HL-60 (cell line): ENCODE results near the gene BBOX1.

Experiments
- DNase-seq, 2 experiments: peaks; one replicate each; pipeline ENCODE4 v3.0.0-alpha.2; 2010 to 2020; ENCODE audit warnings: low read depth in 1 of 2, low spot score in 1 of 2
- H3K27ac ChIP-seq: fragments of 250-450 bp; sonication (Bioruptor Pico); replicated peaks from 2 replicates; pipeline ENCODE4 v1.5.1; 2020; ENCODE audit warnings: mild to moderate bottlenecking, moderate library complexity
- H3K27me3 ChIP-seq: fragments of 250-450 bp; sonication (Bioruptor Pico); 2 replicates; pipeline ENCODE4 v1.5.1; 2021; ENCODE audit warnings: mild to moderate bottlenecking, moderate library complexity; ENCODE audit not compliant: insufficient read depth, poor library complexity, severe bottlenecking
- H3K4me3 ChIP-seq: replicated peaks from 2 replicates; pipeline ENCODE4 v1.5.1; 2011; ENCODE audit warnings: mild to moderate bottlenecking, control low read depth, low read length; ENCODE audit not compliant: insufficient read depth
- GABPA ChIP-seq: IDR thresholded peaks from 2 replicates; pipeline ENCODE4 v1.6.1; 2012; ENCODE audit warnings: low read depth
- POLR2AphosphoS5 ChIP-seq: IDR thresholded peaks from 2 replicates; pipeline ENCODE4 v1.6.1; 2012; ENCODE audit warnings: low read depth
- REST ChIP-seq: IDR thresholded peaks from 2 replicates; pipeline ENCODE4 v1.6.1; 2012; ENCODE audit warnings: low read depth; ENCODE audit not compliant: insufficient replicate concordance
- SPI1 ChIP-seq: IDR thresholded peaks from 2 replicates; pipeline ENCODE4 v1.6.1; 2012; ENCODE audit warnings: low read depth, mild to moderate bottlenecking, borderline replicate concordance
- TF ChIP-seq, protein P1 (sequence below): IDR thresholded peaks from one replicate; pipeline ENCODE4 v1.5.1; 2011; ENCODE audit warnings: low read length, control low read depth, inconsistent platforms; ENCODE audit not compliant: insufficient read depth

The BBOX1 gene

DNA sequence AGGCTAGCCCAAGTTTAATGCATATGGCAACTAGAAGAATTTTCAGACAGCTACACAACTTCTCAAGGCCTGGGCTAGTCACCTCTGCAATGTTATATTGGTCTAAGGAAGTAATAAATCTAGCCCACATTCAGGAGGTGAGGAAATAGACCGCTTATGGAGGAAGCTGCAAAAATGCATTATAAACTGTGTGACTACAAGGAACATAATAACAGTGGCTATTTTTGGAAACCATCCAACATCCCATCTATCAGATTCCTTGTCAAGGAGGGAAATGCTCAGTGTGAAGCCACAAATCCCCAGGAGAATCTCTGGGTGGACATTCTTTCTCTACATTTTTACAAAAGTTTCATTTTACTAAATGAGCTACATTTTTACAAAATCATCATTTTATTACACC is 76.1 kb downstream of the BBOX1 start:
- Histone ChIP-seq H3K27me3 (no peaks in the 10 kb centered on the region), H3K27ac (no peak overlapping the region), H3K4me3 (no peak overlapping the region)
- TF ChIP-seq GABPA (no peak), SPI1 (no peak), POLR2AphosphoS5 (no peak), REST (no peak)
- TF ChIP-seq, protein P1, sequence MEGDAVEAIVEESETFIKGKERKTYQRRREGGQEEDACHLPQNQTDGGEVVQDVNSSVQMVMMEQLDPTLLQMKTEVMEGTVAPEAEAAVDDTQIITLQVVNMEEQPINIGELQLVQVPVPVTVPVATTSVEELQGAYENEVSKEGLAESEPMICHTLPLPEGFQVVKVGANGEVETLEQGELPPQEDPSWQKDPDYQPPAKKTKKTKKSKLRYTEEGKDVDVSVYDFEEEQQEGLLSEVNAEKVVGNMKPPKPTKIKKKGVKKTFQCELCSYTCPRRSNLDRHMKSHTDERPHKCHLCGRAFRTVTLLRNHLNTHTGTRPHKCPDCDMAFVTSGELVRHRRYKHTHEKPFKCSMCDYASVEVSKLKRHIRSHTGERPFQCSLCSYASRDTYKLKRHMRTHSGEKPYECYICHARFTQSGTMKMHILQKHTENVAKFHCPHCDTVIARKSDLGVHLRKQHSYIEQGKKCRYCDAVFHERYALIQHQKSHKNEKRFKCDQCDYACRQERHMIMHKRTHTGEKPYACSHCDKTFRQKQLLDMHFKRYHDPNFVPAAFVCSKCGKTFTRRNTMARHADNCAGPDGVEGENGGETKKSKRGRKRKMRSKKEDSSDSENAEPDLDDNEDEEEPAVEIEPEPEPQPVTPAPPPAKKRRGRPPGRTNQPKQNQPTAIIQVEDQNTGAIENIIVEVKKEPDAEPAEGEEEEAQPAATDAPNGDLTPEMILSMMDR: no peak
- no peak for DNase-seq

- no peak for DNase-seq
- H3K27me3 ChIP-seq: no peaks in the 10 kb centered on the region
- TF ChIP-seq GABPA: no peak
- no peak overlapping the region for H3K27ac ChIP-seq
- no peak overlapping the region for H3K4me3 ChIP-seq
Observed at GRCh38 chr11:27118371-27118770, 77.8 kb downstream of the BBOX1 start.

DNA sequence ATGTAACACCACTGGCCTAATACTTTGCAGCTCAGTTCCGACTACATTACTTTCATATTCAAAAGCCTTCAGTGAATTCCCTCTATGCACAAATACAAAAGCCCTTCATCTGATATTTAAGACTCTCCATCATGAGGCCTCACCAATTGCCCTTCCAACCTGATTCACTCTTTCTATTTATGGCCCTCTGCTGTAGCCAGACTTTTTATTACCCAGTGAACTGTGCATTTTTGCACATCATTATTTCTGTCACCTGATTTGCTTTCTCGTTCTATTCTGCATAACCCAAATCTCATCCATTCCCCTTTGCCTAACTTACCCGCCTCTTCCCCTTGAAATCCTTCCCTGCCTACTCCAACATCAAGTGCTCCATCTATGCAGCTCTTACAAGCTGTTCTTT is 78.3 kb downstream of the BBOX1 start:
- TF ChIP-seq POLR2AphosphoS5 (no peak), GABPA (no peak), SPI1 (no peak), REST (no peak)
- TF ChIP-seq, protein P1: no peak
- no peak overlapping the region for H3K4me3 ChIP-seq
- no peaks in the 10 kb centered on the region for H3K27me3 ChIP-seq
- no peak for DNase-seq
- no peak overlapping the region for H3K27ac ChIP-seq

DNA sequence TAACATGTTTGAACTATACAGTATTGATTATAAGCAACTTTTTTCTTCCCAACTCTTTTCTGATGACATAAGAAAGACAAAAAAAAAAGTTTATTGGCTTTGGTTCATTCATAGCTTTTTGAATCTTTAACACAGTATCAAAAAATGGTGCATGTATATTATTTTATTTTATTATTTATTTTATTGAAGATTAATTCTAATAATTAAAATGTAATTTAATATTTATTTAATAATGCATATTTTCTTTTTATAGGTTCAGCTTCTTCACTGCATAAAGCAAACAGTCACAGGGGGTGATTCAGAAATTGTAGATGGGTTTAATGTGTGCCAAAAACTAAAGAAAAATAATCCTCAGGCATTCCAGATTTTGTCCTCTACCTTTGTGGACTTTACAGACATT is 78.8 kb downstream of the BBOX1 start:
- no peak for DNase-seq
- H3K27ac ChIP-seq: no peak overlapping the region
- TF ChIP-seq SPI1 (no peak), REST (no peak)

More for the DNA sequence above, 78.8 kb downstream of the BBOX1 start:
- no peaks in the 10 kb centered on the region for H3K27me3 ChIP-seq
- H3K4me3 ChIP-seq: no peak overlapping the region
